Lower lobe of right lung (tissue), 2 donors: Measurements from ENCODE around the gene PVALB. TPM values are rescaled to one million over a fixed set of nuclear protein-coding genes. Genes with fewer than 3 reads are reported as not detected.

Experiments
- ATAC-seq, 2 donors: fragments of 200-7000 bp; cut with Tn5 transposase; one replicate each; pipeline ENCODE4 v1.9.1; 2020 to 2022; ENCODE audit warnings: mild to moderate bottlenecking in 2 of 2, moderate library complexity in 2 of 2
- DNase-seq: peaks from one replicate; pipeline ENCODE4 v3.0.0-alpha.2; 2020
- H3K27ac ChIP-seq: fragments of 200-600 bp; one replicate; pipeline ENCODE4 v1.8.0; 2022
- H3K27me3 ChIP-seq: fragments of 200-600 bp; one replicate; pipeline ENCODE4 v1.8.0; 2022; ENCODE audit warnings: low read depth
- H3K36me3 ChIP-seq: fragments of 200-600 bp; one replicate; pipeline ENCODE4 v1.8.0; 2022; ENCODE audit warnings: mild to moderate bottlenecking
- H3K4me1 ChIP-seq: fragments of 200-600 bp; one replicate; pipeline ENCODE4 v1.8.0; 2022
- H3K4me3 ChIP-seq: fragments of 200-600 bp; one replicate; pipeline ENCODE4 v1.8.0; 2022; ENCODE audit warnings: mild to moderate bottlenecking
- H3K9me3 ChIP-seq: fragments of 200-600 bp; one replicate; pipeline ENCODE4 v1.8.0; 2022
- intact Hi-C: fragments of 100-400 bp; cut with DNase I; formaldehyde crosslinking; loops from one replicate; pipeline ENCODE4 v1.11.0; 2022
- total RNA-seq: library from RNA; stranded (reverse); fragmentation: NEBNext Ultra II Directional; extraction: Animal tissue kit (Norgen Biotek cat#: 25700); gene quantifications from one replicate; pipeline ENCODE4 v1.2.1, GENCODE V29; 2021
- TF ChIP-seq, protein P1 (sequence below): fragments of 200-600 bp; IDR thresholded peaks from one replicate; pipeline ENCODE4 v1.8.0; 2022; ENCODE audit warnings: antibody characterized with exemption, mild to moderate bottlenecking
- donor health status: DM: no; HTN: yes; CAD: no; lungs with severe emphysema.

Gene PVALB
- total RNA-seq, 1 donor from 2014 or later: 4.5 TPM

- peaks cover 14% of the 10 kb centered on the region for H3K4me1 ChIP-seq
- H3K27me3 ChIP-seq: peaks cover 75% of the 10 kb centered on the region
- H3K9me3 ChIP-seq: no peaks in the 10 kb centered on the region
- H3K36me3 ChIP-seq: no peaks in the 10 kb centered on the region
- intact Hi-C loops: no loop called here
- DNase-seq (no peak), ATAC-seq (no peak)
- H3K27ac ChIP-seq: no peak overlapping the region
- TF ChIP-seq, protein P1, sequence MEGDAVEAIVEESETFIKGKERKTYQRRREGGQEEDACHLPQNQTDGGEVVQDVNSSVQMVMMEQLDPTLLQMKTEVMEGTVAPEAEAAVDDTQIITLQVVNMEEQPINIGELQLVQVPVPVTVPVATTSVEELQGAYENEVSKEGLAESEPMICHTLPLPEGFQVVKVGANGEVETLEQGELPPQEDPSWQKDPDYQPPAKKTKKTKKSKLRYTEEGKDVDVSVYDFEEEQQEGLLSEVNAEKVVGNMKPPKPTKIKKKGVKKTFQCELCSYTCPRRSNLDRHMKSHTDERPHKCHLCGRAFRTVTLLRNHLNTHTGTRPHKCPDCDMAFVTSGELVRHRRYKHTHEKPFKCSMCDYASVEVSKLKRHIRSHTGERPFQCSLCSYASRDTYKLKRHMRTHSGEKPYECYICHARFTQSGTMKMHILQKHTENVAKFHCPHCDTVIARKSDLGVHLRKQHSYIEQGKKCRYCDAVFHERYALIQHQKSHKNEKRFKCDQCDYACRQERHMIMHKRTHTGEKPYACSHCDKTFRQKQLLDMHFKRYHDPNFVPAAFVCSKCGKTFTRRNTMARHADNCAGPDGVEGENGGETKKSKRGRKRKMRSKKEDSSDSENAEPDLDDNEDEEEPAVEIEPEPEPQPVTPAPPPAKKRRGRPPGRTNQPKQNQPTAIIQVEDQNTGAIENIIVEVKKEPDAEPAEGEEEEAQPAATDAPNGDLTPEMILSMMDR: no peak
- H3K4me3 ChIP-seq: no peak overlapping the region
These were observed 2.3 kb upstream of the PVALB start for GRCh38 chr22:36819112-36819511.

DNA sequence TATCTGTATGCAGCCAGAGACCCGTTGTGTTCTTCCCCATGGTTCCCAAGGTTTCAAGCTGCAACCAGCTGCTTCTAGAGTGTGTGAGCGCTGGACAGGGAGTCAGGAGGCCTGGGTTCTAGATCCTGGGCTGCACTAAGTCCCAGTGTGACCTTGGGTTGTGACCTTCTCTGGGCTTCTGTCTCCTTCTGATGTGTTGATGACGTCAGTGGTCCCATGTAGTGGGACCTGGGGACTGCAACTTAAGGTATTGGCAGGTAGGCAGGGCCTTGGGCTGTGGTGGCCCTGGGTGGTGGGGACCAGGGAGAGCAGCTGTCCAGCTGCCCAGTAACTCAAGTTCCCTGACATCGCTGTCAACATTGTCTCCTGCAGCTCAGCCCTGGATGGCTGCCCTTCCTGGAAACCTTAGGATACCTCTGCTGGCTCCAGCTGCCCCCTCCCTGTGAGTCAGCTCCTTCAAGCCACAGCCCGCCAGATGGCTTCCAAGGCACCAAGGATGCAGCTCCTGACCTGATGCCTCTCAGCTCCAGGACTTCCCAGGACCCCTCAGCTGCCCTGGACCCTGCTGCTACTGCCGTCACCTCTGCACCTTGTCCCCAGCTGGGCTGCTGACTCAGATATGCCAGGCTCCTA is 1.3 kb upstream of the PVALB start:
- intact Hi-C loops: no loop called here
- no peak for ATAC-seq
- Histone ChIP-seq H3K27ac (no peak overlapping the region), H3K4me3 (no peak overlapping the region), H3K27me3 (peaks cover 76% of the 10 kb centered on the region), H3K9me3 (no peaks in the 10 kb centered on the region), H3K4me1 (peaks cover 14% of the 10 kb centered on the region), H3K36me3 (no peaks in the 10 kb centered on the region)
- DNase-seq: no peak
- TF ChIP-seq, protein P1: no peak

DNA sequence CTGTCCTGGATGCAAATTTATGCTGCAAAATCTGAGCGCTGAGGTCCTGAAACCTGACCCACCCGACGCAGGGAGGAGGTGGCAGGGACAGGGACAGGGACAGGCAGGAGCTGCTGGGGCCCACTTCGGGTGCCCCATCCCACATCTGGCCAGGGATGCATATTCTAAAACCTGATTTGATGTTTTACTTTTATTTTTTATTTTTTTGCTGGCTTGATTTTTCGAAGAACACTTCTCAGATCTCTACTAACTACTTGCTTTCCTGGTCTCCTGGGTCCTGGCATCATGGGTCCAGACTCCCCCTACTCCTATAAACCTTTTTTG is 652 bp upstream of the PVALB start:
- no peaks in the 10 kb centered on the region for H3K9me3 ChIP-seq
- no peak for ATAC-seq
- H3K27me3 ChIP-seq: peaks cover 76% of the 10 kb centered on the region
- H3K27ac ChIP-seq: no peak overlapping the region
- peak overlapping the region; percentile 39 for H3K4me3 ChIP-seq
- peaks cover 14% of the 10 kb centered on the region for H3K4me1 ChIP-seq
- TF ChIP-seq, protein P1: no peak
- no peaks in the 10 kb centered on the region for H3K36me3 ChIP-seq
- intact Hi-C loops: no loop called here
- no peak for DNase-seq

- Histone ChIP-seq H3K9me3 (no peaks in the 10 kb centered on the region), H3K4me3 (peak overlapping the region; percentile 39), H3K36me3 (no peaks in the 10 kb centered on the region), H3K27ac (no peak overlapping the region), H3K4me1 (peaks cover 14% of the 10 kb centered on the region), H3K27me3 (peaks cover 73% of the 10 kb centered on the region)
- TF ChIP-seq, protein P1: no peak
- peak in 1 of 2 donors; percentile 47 for ATAC-seq
- intact Hi-C loops: no loop called here
- DNase-seq: no peak
These were observed 548 bp downstream of the PVALB start for GRCh38 chr22:36816339-36816635.

GRCh38 chr22:36815558-36816338 is 1.1 kb downstream of the PVALB start:
- DNase-seq (no peak), ATAC-seq (no peak)
- intact Hi-C loops: no loop called here
- no peaks in the 10 kb centered on the region for H3K9me3 ChIP-seq
- TF ChIP-seq, protein P1: no peak
- H3K4me1 ChIP-seq: peaks cover 14% of the 10 kb centered on the region
- H3K27me3 ChIP-seq: peaks cover 73% of the 10 kb centered on the region
- H3K27ac ChIP-seq: no peak overlapping the region
- no peaks in the 10 kb centered on the region for H3K36me3 ChIP-seq
- H3K4me3 ChIP-seq: no peak overlapping the region
